Measurements from ENCODE around the gene PCDH10. TPM values are rescaled to one million over a fixed set of nuclear protein-coding genes. Genes with fewer than 3 reads are reported as not detected.
A peak's percentile ranks its signal among the peaks of the same experiment; 100 is the strongest.

PCDH10 gene
- total and polyA plus RNA-seq, 8 donors = 0.45 to 0.93 (median 0.59) TPM

- Histone ChIP-seq H3K27me3 (peaks cover 20 to 29% of the 10 kb centered on the region in 2 donors), H3K36me3 (no peaks in the 10 kb centered on the region), H3K9me3 (no peaks in the 10 kb centered on the region), H3K4me1 (peaks cover 0 to under 1% of the 10 kb centered on the region in 2 donors), H3K4me3 (no peak overlapping the region), H3K27ac (no peak overlapping the region)
- intact Hi-C loops (cut with DNase I) = no loop called here
- no peak for TF ChIP-seq CTCF (IDR thresholded peaks at IDR 0.05)
- no peak for ATAC-seq
- no peak for DNase-seq
Observed at GRCh38 chr4:133157460-133158160, 8.5 kb downstream of the PCDH10 start.

GRCh38 chr4:133160853-133161252 is 11.8 kb downstream of the PCDH10 start:
- no peak for DNase-seq
- intact Hi-C loops (cut with DNase I) = no loop called here
- Histone ChIP-seq H3K4me1 (no peaks in the 10 kb centered on the region), H3K9me3 (no peaks in the 10 kb centered on the region), H3K4me3 (no peak overlapping the region), H3K27me3 (no peaks in the 10 kb centered on the region), H3K27ac (no peak overlapping the region), H3K36me3 (no peaks in the 10 kb centered on the region)
- no peak for TF ChIP-seq CTCF (IDR thresholded peaks at IDR 0.05)
- no peak for ATAC-seq

GRCh38 chr4:133161570-133162295 is 12.6 kb downstream of the PCDH10 start:
- DNase-seq (no peak), ATAC-seq (no peak)
- no peak overlapping the region for H3K27ac ChIP-seq
- TF ChIP-seq CTCF (IDR thresholded peaks at IDR 0.05) = no peak
- no peaks in the 10 kb centered on the region for H3K4me1 ChIP-seq
- H3K9me3 ChIP-seq = no peaks in the 10 kb centered on the region
- intact Hi-C loops (cut with DNase I) = no loop called here
- no peaks in the 10 kb centered on the region for H3K27me3 ChIP-seq
- H3K4me3 ChIP-seq = no peak overlapping the region
- no peaks in the 10 kb centered on the region for H3K36me3 ChIP-seq

GRCh38 chr4:133162941-133163340 is 13.8 kb downstream of the PCDH10 start:
- Histone ChIP-seq H3K9me3 (no peaks in the 10 kb centered on the region), H3K4me1 (no peaks in the 10 kb centered on the region), H3K4me3 (no peak overlapping the region), H3K27me3 (no peaks in the 10 kb centered on the region), H3K36me3 (no peaks in the 10 kb centered on the region), H3K27ac (no peak overlapping the region)
- no peak for TF ChIP-seq CTCF (IDR thresholded peaks at IDR 0.05)
- intact Hi-C loops (cut with DNase I) = no loop called here
- peak in 1 of 4 donors; percentile 17 for DNase-seq
- no peak for ATAC-seq

GRCh38 chr4:133178956-133179355 is 29.9 kb downstream of the PCDH10 start:
- Histone ChIP-seq H3K9me3 (no peaks in the 10 kb centered on the region), H3K27ac (no peak overlapping the region), H3K4me3 (no peak overlapping the region), H3K36me3 (no peaks in the 10 kb centered on the region), H3K27me3 (no peaks in the 10 kb centered on the region), H3K4me1 (no peaks in the 10 kb centered on the region)
- no peak for TF ChIP-seq CTCF (IDR thresholded peaks at IDR 0.05)
- ATAC-seq = no peak
- intact Hi-C loops (cut with DNase I) = no loop called here
- no peak for DNase-seq
